ENCODE measurements around the gene IZUMO1. TPM values are rescaled to one million over a fixed set of nuclear protein-coding genes. Genes with fewer than 3 reads are reported as not detected.

IZUMO1 gene
- polyA plus RNA-seq, 2 of the 4 experiments (the other 2 are of a cell fraction), result not detected

DNA sequence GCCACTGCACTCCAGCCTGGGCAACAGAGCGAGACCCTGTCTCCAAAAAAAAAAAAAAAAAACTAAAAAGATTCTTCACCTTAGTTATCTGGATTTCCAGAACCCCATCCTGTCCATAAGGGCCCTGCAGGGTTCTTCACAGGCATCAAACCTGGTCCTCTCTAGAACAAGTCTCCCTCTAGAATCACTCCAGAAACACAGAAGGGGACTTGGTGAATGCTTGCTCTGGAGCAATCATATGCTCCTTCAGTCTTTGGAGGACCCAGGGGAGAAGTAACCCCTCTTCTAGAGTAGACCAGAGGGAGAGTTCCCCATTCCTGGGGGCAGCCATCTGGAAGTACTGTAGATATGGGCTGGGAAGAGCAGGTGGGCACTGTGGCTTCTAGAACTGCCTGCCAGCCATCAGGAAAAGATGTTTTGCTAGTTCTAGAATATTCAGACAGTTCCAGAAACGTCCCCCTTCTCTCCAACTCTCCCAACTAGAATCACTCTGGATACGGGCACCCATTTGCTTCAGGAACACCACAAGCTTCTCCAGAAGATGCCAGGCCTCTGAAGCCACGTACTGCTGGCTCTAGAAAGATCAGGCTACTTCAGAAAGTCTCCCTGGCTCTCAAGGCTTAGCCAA is 3.0 kb upstream of the IZUMO1 start:
- TF ChIP-seq FOSL2 (IDR thresholded peaks at IDR 0.05) (no peak), FOSL2 (CRISPR knock-in tag; IDR thresholded peaks at IDR 0.05) (no peak), ZSCAN20 (CRISPR knock-in tag; IDR thresholded peaks at IDR 0.05) (no peak)
- TF ChIP-seq, protein P1, sequence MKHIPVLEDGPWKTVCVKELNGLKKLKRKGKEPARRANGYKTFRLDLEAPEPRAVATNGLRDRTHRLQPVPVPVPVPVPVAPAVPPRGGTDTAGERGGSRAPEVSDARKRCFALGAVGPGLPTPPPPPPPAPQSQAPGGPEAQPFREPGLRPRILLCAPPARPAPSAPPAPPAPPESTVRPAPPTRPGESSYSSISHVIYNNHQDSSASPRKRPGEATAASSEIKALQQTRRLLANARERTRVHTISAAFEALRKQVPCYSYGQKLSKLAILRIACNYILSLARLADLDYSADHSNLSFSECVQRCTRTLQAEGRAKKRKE (CRISPR knock-in tag; IDR thresholded peaks at IDR 0.05; ENCODE audit: low read depth), result no peak
- ATAC-seq, result no peak
- no peak for DNase-seq (ENCODE audit: low read depth in 1 of 2, low spot score in 1 of 2)
- peaks cover 21% of the 10 kb centered on the region for H3K4me1 ChIP-seq
- H3K9me3 ChIP-seq, result no peaks in the 10 kb centered on the region
- H3K4me3 ChIP-seq, result no peak overlapping the region
- CTCF ChIA-PET, result interaction anchor here (1.8 kb wide), 1 partner anchor 38 kb away, joined by 5 read pairs; no protein-coding TSS in a partner anchor
- H3K27ac ChIP-seq, result no peak overlapping the region
- no peak overlapping the region for H3K4me2 ChIP-seq
- POLR2A ChIA-PET, result no interaction called here
- FAIRE-seq, result no peak
- WGBS (ENCODE audit: missing lambda C conversion rate), result 41% methylated on average over 4 of the region's 4 CpGs

DNA sequence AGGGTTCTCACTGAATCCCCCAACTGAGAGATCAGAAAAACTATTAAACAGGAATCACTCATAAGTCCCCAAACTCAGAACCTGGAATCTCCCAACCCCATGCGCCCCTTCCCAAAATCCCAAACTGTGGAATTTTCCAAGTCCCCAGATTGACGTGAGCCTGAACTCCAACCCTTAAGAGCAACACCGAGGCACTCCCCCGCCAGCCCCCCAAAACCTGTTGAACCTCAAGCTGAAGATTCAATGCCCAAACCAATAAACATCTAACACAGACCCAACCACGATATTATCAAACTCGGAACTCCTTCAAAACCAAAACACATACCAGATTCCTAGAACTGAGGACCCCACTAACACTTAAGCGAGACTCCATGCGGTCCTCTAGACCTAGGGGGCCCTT is 599 bp downstream of the IZUMO1 start:
- TF ChIP-seq, protein P2, sequence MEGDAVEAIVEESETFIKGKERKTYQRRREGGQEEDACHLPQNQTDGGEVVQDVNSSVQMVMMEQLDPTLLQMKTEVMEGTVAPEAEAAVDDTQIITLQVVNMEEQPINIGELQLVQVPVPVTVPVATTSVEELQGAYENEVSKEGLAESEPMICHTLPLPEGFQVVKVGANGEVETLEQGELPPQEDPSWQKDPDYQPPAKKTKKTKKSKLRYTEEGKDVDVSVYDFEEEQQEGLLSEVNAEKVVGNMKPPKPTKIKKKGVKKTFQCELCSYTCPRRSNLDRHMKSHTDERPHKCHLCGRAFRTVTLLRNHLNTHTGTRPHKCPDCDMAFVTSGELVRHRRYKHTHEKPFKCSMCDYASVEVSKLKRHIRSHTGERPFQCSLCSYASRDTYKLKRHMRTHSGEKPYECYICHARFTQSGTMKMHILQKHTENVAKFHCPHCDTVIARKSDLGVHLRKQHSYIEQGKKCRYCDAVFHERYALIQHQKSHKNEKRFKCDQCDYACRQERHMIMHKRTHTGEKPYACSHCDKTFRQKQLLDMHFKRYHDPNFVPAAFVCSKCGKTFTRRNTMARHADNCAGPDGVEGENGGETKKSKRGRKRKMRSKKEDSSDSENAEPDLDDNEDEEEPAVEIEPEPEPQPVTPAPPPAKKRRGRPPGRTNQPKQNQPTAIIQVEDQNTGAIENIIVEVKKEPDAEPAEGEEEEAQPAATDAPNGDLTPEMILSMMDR (IDR thresholded peaks at IDR 0.05), result no peak
- TF ChIP-seq HOXA7 (CRISPR knock-in tag; IDR thresholded peaks at IDR 0.05) (no peak), ZSCAN20 (CRISPR knock-in tag; IDR thresholded peaks at IDR 0.05) (no peak), KDM1A (IDR thresholded peaks at IDR 0.05; ENCODE audit: low read depth) (no peak), RNF2 (IDR thresholded peaks at IDR 0.05; ENCODE audit: borderline replicate concordance, low read depth) (no peak), ZNF302 (CRISPR knock-in tag; IDR thresholded peaks at IDR 0.05) (no peak), BHLHE40 (IDR thresholded peaks at IDR 0.05; ENCODE audit: low read depth, low read length) (no peak), RARB (CRISPR knock-in tag; IDR thresholded peaks at IDR 0.05) (no peak), ESRRA (IDR thresholded peaks at IDR 0.05; ENCODE audit: borderline replicate concordance, low read length) (no peak)
- TF ChIP-seq, protein P3, sequence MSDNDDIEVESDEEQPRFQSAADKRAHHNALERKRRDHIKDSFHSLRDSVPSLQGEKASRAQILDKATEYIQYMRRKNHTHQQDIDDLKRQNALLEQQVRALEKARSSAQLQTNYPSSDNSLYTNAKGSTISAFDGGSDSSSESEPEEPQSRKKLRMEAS (IDR thresholded peaks at IDR 0.05), result no peak
- TF ChIP-seq, protein P4, sequence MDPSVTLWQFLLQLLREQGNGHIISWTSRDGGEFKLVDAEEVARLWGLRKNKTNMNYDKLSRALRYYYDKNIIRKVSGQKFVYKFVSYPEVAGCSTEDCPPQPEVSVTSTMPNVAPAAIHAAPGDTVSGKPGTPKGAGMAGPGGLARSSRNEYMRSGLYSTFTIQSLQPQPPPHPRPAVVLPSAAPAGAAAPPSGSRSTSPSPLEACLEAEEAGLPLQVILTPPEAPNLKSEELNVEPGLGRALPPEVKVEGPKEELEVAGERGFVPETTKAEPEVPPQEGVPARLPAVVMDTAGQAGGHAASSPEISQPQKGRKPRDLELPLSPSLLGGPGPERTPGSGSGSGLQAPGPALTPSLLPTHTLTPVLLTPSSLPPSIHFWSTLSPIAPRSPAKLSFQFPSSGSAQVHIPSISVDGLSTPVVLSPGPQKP (IDR thresholded peaks at IDR 0.05; ENCODE audit: low read depth, low read length), result no peak
- TF ChIP-seq, protein P5, sequence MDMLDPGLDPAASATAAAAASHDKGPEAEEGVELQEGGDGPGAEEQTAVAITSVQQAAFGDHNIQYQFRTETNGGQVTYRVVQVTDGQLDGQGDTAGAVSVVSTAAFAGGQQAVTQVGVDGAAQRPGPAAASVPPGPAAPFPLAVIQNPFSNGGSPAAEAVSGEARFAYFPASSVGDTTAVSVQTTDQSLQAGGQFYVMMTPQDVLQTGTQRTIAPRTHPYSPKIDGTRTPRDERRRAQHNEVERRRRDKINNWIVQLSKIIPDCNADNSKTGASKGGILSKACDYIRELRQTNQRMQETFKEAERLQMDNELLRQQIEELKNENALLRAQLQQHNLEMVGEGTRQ (IDR thresholded peaks at IDR 0.05), result no peak
- TF ChIP-seq, protein P6, sequence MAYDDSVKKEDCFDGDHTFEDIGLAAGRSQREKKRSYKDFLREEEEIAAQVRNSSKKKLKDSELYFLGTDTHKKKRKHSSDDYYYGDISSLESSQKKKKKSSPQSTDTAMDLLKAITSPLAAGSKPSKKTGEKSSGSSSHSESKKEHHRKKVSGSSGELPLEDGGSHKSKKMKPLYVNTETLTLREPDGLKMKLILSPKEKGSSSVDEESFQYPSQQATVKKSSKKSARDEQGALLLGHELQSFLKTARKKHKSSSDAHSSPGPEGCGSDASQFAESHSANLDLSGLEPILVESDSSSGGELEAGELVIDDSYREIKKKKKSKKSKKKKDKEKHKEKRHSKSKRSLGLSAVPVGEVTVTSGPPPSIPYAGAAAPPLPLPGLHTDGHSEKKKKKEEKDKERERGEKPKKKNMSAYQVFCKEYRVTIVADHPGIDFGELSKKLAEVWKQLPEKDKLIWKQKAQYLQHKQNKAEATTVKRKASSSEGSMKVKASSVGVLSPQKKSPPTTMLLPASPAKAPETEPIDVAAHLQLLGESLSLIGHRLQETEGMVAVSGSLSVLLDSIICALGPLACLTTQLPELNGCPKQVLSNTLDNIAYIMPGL (CRISPR knock-in tag; IDR thresholded peaks at IDR 0.05; ENCODE audit: borderline replicate concordance), result no peak
- 87% methylated on average over 8 of the region's 8 CpGs for WGBS (ENCODE audit: missing lambda C conversion rate)
- ChIA-PET POLR2A (no interaction called here), CTCF (interaction anchor here (1.1 to 1.5 kb wide), 6 partner anchors 7 to 100 kb away, joined by 3 to 6 read pairs (median 4); partner anchors contain the start of genes CA11 and HSD17B14)
- Histone ChIP-seq H3K4me2 (peak overlapping the region; percentile 96; the same call in 2 of the 3 replicates), H3K4me1 (peaks cover 4% of the 10 kb centered on the region; the same call in 1 of the 3 replicates), H3K27ac (peak overlapping the region in 1 of 2 experiments; percentile 89; a peak in 2 of 6 replicates), H3K4me3 (no peak overlapping the region; the same call in 2 of the 3 replicates), H3K9me3 (no peaks in the 10 kb centered on the region)
- DNase-seq (ENCODE audit: low read depth in 1 of 2, low spot score in 1 of 2) (no peak), FAIRE-seq (no peak), ATAC-seq (no peak)
